HG03135 (cell line): Measurements from ENCODE around the gene VAMP1.
"Not testable (repeated sequence)": the region's sequence is repeated elsewhere in the genome, so short reads cannot be mapped to it uniquely, and the experiment has no call there.

Source experiments
- ATAC-seq: cut with Tn5 transposase; IDR thresholded peaks from one replicate; pipeline ENCODE4 v1.9.1; 2021; ENCODE audit warnings: mild to moderate bottlenecking, moderate library complexity; ENCODE audit not compliant: unreplicated experiment

The VAMP1 gene

GRCh38 chr12:6470375-6471163 lies at the start of gene VAMP1:
Gene VAMP1, minus strand, starts transcription at chr12:6470677. Its CDS starts 146 bp downstream, at chr12:6470531.
- ATAC-seq = peak; percentile 91

GRCh38 chr12:6520186-6520585 lies 49.7 kb upstream of the VAMP1 start:
- ATAC-seq = no peak

- no peak for ATAC-seq
Observed at GRCh38 chr12:6508087-6508486, 37.6 kb upstream of the VAMP1 start.

- ATAC-seq = no peak
Observed at GRCh38 chr12:6507102-6507998, 36.9 kb upstream of the VAMP1 start.

GRCh38 chr12:6500466-6500865 lies 30.0 kb upstream of the VAMP1 start:
- no peak for ATAC-seq

- ATAC-seq = not testable (repeated sequence)
Observed at GRCh38 chr12:6497291-6497690, 26.8 kb upstream of the VAMP1 start.

GRCh38 chr12:6494968-6495367 lies 24.5 kb upstream of the VAMP1 start:
- ATAC-seq = no peak

GRCh38 chr12:6494258-6494743 lies 23.8 kb upstream of the VAMP1 start:
- ATAC-seq = peak; percentile 2

- ATAC-seq = peak; percentile 83
Observed at GRCh38 chr12:6493497-6494257, 23.2 kb upstream of the VAMP1 start, which contains the start of gene NCAPD2. Gene NCAPD2, plus strand, starts transcription at chr12:6494102. Its CDS starts 997 bp downstream, at chr12:6495099.

- ATAC-seq = peak; percentile 59
Observed at GRCh38 chr12:6492838-6493496, 22.5 kb upstream of the VAMP1 start, which contains the start of gene MRPL51. Gene MRPL51, minus strand, starts transcription at chr12:6493262. Its CDS starts 126 bp downstream, at chr12:6493136.

GRCh38 chr12:6490673-6491072 lies 20.2 kb upstream of the VAMP1 start:
- ATAC-seq = not testable (repeated sequence)

GRCh38 chr12:6489449-6489848 lies 19.0 kb upstream of the VAMP1 start:
- ATAC-seq = no peak

GRCh38 chr12:6488240-6488639 lies 17.8 kb upstream of the VAMP1 start:
- no peak for ATAC-seq

- no peak for ATAC-seq
Observed at GRCh38 chr12:6478416-6478815, 7.9 kb upstream of the VAMP1 start.

- not testable (repeated sequence) for ATAC-seq
Observed at GRCh38 chr12:6477601-6478377, 7.3 kb upstream of the VAMP1 start.

GRCh38 chr12:6476489-6476888 lies 6.0 kb upstream of the VAMP1 start:
- ATAC-seq = no peak

- not testable (repeated sequence) for ATAC-seq
Observed at GRCh38 chr12:6475233-6475975, 4.9 kb upstream of the VAMP1 start.

GRCh38 chr12:6472491-6472890 lies 2.0 kb upstream of the VAMP1 start:
- ATAC-seq = no peak

GRCh38 chr12:6471989-6472360 lies 1.5 kb upstream of the VAMP1 start:
- ATAC-seq = no peak
